GM10266 (cell line): ENCODE results near the gene CPNE6.
A peak's percentile ranks its signal among the peaks of the same experiment; 100 is the strongest.

Source experiments
- DNase-seq: peaks from one replicate; pipeline ENCODE4 v3.0.0; 2012; ENCODE audit errors: extremely low spot score
- TF ChIP-seq, protein P1 (sequence below): IDR thresholded peaks from 2 replicates; pipeline ENCODE4 v1.5.1; 2012; ENCODE audit warnings: mild to moderate bottlenecking, low read depth; ENCODE audit not compliant: control insufficient read depth, insufficient read depth; ENCODE audit errors: missing control alignments

The CPNE6 gene

DNA sequence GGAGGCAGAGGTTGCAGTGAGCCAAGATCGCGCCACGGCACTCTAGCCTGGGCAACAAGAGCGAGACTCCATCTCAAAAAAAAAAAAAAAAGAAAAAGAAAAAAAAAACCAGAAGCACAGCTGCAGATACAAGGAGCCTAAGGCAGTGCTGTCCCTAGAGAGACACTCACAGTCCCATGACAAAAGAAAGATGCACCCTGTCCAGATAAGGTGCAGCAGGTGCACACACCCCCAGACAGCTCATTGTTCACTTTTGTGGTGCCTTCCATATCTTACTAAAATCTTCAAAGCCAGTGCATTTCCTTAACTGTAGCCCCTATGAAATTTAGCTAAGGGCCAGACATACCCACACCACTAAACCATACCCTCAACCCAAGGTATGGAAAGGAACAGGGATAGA is 51.1 kb downstream of the CPNE6 start:
- no peak for DNase-seq
- TF ChIP-seq, protein P1, sequence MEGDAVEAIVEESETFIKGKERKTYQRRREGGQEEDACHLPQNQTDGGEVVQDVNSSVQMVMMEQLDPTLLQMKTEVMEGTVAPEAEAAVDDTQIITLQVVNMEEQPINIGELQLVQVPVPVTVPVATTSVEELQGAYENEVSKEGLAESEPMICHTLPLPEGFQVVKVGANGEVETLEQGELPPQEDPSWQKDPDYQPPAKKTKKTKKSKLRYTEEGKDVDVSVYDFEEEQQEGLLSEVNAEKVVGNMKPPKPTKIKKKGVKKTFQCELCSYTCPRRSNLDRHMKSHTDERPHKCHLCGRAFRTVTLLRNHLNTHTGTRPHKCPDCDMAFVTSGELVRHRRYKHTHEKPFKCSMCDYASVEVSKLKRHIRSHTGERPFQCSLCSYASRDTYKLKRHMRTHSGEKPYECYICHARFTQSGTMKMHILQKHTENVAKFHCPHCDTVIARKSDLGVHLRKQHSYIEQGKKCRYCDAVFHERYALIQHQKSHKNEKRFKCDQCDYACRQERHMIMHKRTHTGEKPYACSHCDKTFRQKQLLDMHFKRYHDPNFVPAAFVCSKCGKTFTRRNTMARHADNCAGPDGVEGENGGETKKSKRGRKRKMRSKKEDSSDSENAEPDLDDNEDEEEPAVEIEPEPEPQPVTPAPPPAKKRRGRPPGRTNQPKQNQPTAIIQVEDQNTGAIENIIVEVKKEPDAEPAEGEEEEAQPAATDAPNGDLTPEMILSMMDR, result no peak

DNA sequence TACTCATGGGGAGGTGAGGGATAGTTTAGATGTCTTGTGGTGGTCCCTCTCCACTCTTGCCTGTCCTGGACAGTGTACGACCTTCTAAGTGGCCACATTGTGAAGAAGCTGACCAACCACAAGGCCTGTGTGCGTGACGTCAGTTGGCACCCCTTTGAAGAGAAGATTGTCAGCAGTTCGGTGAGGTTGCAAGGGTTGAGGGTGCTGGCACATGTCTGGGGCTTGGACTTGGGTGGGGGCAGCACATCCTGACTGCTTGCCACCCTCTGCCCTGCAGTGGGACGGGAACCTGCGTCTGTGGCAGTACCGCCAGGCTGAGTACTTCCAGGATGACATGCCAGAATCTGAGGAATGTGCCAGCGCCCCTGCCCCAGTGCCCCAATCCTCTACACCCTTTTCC is 51.5 kb downstream of the CPNE6 start:
- no peak for DNase-seq
- TF ChIP-seq, protein P1, result no peak

DNA sequence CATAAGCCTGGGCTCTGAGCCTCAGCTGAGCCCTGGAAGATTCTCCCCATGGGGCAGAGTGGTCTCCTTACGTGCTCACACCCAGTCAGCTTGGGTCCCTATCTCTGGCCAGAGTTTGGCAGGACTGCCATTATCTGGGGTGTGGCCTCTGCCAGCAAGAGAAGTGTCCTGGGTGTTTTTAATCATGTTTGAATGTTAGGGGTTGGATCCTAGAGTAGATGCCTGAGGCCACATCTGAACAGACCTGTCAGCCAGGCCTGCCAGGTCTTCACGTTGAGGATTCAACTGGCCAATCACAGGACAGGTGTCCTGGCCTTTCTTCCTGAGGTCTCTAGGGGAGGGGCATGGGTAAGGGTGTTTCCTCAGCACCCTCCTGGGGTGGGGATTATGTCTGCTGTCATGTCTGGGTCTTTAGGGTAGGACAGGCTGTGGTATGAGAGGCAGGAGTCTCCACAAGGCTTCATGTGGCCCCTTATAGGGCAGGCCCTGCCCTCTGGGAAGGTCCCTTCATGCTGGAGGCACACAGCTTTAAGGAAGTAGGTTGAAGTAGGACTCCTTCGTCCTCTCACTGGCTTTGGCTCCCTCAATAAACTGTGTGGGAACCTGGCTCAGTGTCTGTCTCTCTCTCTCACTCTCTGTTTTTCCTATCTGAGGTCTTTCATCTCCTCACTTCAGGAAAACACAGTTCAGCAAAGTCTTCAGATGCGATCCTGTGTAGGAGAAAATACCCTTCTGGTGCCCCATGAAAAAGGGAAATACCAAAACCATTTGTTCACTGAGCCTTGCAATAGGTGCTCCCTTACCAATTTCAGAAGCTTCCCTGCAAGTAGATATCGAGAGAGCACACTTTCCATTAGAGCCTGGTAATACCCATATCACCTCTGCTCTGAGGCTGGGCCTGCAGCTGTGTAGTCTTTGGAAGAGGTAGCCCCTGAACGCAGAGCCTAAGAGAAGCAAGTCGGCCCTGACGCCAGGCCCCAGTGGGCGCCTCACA is 52.4 kb downstream of the CPNE6 start:
- TF ChIP-seq, protein P1, result no peak

DNA sequence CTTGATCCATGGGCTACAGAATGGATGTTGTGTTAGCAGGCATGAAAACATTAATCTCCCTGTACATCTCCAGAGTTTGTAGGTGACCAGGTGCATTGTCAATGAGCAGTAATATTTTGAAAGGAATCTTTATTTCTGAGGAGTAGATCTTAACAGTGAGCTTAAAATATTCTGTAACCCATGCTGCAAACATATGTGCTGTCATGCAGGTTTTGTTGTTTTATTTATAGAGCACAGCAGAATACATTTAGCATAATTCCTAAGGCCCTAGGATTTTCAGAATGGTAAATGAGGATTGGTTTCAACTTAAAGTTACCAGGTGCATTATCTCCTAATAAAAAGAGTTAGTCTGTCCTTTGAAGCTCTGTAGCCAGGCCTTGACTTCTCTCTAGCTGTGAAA is 55.6 kb downstream of the CPNE6 start:
- TF ChIP-seq, protein P1, result no peak
- no peak for DNase-seq

More for the DNA sequence above, 52.4 kb downstream of the CPNE6 start:
- DNase-seq, result peak; percentile 40

DNA sequence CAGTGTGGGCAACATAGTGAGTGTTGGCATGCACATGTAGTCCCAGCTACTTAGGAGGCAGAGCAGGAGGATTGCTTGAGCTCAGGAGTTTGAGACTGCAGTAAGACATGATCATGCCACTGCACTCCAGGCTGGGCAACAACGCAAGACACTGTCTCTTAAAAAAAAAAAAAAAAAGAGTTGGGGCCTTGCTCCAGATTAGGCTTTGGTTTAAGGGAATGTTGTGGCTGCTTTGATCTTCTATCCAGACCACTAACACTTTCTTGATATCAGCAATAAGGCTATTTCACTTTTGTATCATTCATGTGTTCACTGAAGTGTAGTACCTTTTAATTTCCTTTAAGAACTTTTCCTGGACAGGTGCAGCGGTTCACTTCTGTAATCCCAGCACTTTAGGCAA is 56.3 kb downstream of the CPNE6 start:
- DNase-seq, result no peak
- TF ChIP-seq, protein P1, result no peak
